HepG2 (cell line): ENCODE measurements around the gene RNF168.

ENCODE experiments used
- ARNT ChIP-seq: fragments of 450-650 bp; IDR thresholded peaks from 2 replicates; pipeline ENCODE4 v1.6.1; 2017
- CBFB ChIP-seq: sonication (generic); formaldehyde crosslinking; IDR thresholded peaks from 2 replicates; pipeline ENCODE4 v1.4.0; 2020; ENCODE audit warnings: missing genetic modification reagents
- PLSCR1 ChIP-seq: sonication (generic); formaldehyde crosslinking; IDR thresholded peaks from 2 replicates; pipeline ENCODE4 v1.5.0; 2020; ENCODE audit warnings: missing genetic modification reagents, mild to moderate bottlenecking, borderline replicate concordance
- SIN3A ChIP-seq: IDR thresholded peaks from 2 replicates; pipeline ENCODE4 v1.6.1; 2011; ENCODE audit warnings: low read depth, mild to moderate bottlenecking, control low read depth, low read length, borderline replicate concordance
- SP1 ChIP-seq, 2 experiments: fragments of 450-650 bp in 1 of 2; sonication (generic) in 1 of 2; formaldehyde crosslinking in 1 of 2; IDR thresholded peaks; 2 replicates each; pipeline versions ENCODE4 v1.4.0 to v1.6.1; 2016 to 2020; ENCODE audit warnings: missing genetic modification reagents in 1 of 2
- THAP11 ChIP-seq: IDR thresholded peaks from 2 replicates; pipeline ENCODE4 v1.6.1; 2016; ENCODE audit warnings: missing biosample characterization, missing genetic modification reagents
- TOE1 ChIP-seq: sonication (generic); formaldehyde crosslinking; IDR thresholded peaks from 2 replicates; pipeline ENCODE4 v1.4.0; 2020; ENCODE audit warnings: mild to moderate bottlenecking, missing genetic modification reagents
- ZNF24 ChIP-seq: fragments of 450-650 bp; IDR thresholded peaks from 2 replicates; pipeline ENCODE4 v1.6.1; 2017; ENCODE audit warnings: antibody characterized with exemption, mild to moderate bottlenecking
- TF ChIP-seq, protein P1 (sequence below): sonication (generic); formaldehyde crosslinking; IDR thresholded peaks from 2 replicates; pipeline ENCODE4 v1.5.0; 2020; ENCODE audit warnings: mild to moderate bottlenecking, missing genetic modification reagents, moderate library complexity

GRCh38 chr3:196514913-196515621 is 11.5 kb upstream of the RNF168 start, which contains the start of gene SMCO1:
- no peak for TF ChIP-seq TOE1 (CRISPR knock-in tag)
- no peak for TF ChIP-seq ARNT
- no peak for TF ChIP-seq SIN3A
- no peak for TF ChIP-seq THAP11 (CRISPR knock-in tag)
- TF ChIP-seq, protein P1, sequence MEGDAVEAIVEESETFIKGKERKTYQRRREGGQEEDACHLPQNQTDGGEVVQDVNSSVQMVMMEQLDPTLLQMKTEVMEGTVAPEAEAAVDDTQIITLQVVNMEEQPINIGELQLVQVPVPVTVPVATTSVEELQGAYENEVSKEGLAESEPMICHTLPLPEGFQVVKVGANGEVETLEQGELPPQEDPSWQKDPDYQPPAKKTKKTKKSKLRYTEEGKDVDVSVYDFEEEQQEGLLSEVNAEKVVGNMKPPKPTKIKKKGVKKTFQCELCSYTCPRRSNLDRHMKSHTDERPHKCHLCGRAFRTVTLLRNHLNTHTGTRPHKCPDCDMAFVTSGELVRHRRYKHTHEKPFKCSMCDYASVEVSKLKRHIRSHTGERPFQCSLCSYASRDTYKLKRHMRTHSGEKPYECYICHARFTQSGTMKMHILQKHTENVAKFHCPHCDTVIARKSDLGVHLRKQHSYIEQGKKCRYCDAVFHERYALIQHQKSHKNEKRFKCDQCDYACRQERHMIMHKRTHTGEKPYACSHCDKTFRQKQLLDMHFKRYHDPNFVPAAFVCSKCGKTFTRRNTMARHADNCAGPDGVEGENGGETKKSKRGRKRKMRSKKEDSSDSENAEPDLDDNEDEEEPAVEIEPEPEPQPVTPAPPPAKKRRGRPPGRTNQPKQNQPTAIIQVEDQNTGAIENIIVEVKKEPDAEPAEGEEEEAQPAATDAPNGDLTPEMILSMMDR (CRISPR knock-in tag): no peak
- TF ChIP-seq ZNF24: no peak
- no peak for TF ChIP-seq CBFB (CRISPR knock-in tag)
- no peak for TF ChIP-seq PLSCR1 (CRISPR knock-in tag)
- TF ChIP-seq SP1 (IDR thresholded peaks at IDR 0.05): no peak
- TF ChIP-seq SP1 (CRISPR knock-in tag; IDR thresholded peaks at IDR 0.05): no peak
